HG03571 (cell line): ENCODE measurements around the gene GALNTL6.
A peak's percentile ranks its signal among the peaks of the same experiment; 100 is the strongest.

Experiments
- ATAC-seq: cut with Tn5 transposase; IDR thresholded peaks from one replicate; pipeline ENCODE4 v1.9.1; 2021; ENCODE audit not compliant: unreplicated experiment

GALNTL6 gene

GRCh38 chr4:172514801-172515200 is 701.6 kb downstream of the GALNTL6 start:
- ATAC-seq = no peak

- ATAC-seq = no peak
Observed at GRCh38 chr4:172515266-172515879, 702.2 kb downstream of the GALNTL6 start.

- no peak for ATAC-seq
Observed at GRCh38 chr4:172517391-172517790, 704.2 kb downstream of the GALNTL6 start.

- no peak for ATAC-seq
Observed at GRCh38 chr4:172521248-172521647, 708.0 kb downstream of the GALNTL6 start.

- no peak for ATAC-seq
Observed at GRCh38 chr4:172521680-172522079, 708.5 kb downstream of the GALNTL6 start.

GRCh38 chr4:172543249-172543648 is 730.0 kb downstream of the GALNTL6 start:
- ATAC-seq = no peak

GRCh38 chr4:172546782-172547181 is 733.6 kb downstream of the GALNTL6 start:
- peak; percentile 77 for ATAC-seq

GRCh38 chr4:172547724-172548123 is 734.5 kb downstream of the GALNTL6 start:
- ATAC-seq = no peak

GRCh38 chr4:172553216-172553615 is 740.0 kb downstream of the GALNTL6 start:
- ATAC-seq = no peak

- no peak for ATAC-seq
Observed at GRCh38 chr4:172554588-172554987, 741.4 kb downstream of the GALNTL6 start.

- no peak for ATAC-seq
Observed at GRCh38 chr4:172555725-172556124, 742.5 kb downstream of the GALNTL6 start.

- no peak for ATAC-seq
Observed at GRCh38 chr4:172573899-172574298, 760.7 kb downstream of the GALNTL6 start.

- ATAC-seq = no peak
Observed at GRCh38 chr4:172578712-172579111, 765.5 kb downstream of the GALNTL6 start.

GRCh38 chr4:172584816-172585215 is 771.6 kb downstream of the GALNTL6 start:
- ATAC-seq = no peak

- no peak for ATAC-seq
Observed at GRCh38 chr4:172596206-172596605, 783.0 kb downstream of the GALNTL6 start.

- ATAC-seq = no peak
Observed at GRCh38 chr4:172599554-172599953, 786.4 kb downstream of the GALNTL6 start.

GRCh38 chr4:172601195-172601594 is 788.0 kb downstream of the GALNTL6 start:
- no peak for ATAC-seq

GRCh38 chr4:172619218-172619617 is 806.0 kb downstream of the GALNTL6 start:
- ATAC-seq = no peak

- no peak for ATAC-seq
Observed at GRCh38 chr4:172619798-172620197, 806.6 kb downstream of the GALNTL6 start.

GRCh38 chr4:172628263-172628662 is 815.1 kb downstream of the GALNTL6 start:
- no peak for ATAC-seq

GRCh38 chr4:172630280-172630679 is 817.1 kb downstream of the GALNTL6 start:
- ATAC-seq = no peak

GRCh38 chr4:172631832-172632231 is 818.6 kb downstream of the GALNTL6 start:
- ATAC-seq = no peak

GRCh38 chr4:172648471-172648870 is 835.3 kb downstream of the GALNTL6 start:
- ATAC-seq = no peak
